ENCODE results near the gene RXYLT1. TPM values are rescaled to one million over a fixed set of nuclear protein-coding genes. Genes with fewer than 3 reads are reported as not detected.
"Not testable (repeated sequence)": the region's sequence is repeated elsewhere in the genome, so short reads cannot be mapped to it uniquely, and the experiment has no call there.

The RXYLT1 gene
- polyA plus RNA-seq, 1 donor (not counting 4 experiments of a cell fraction or from before 2014, with no cell fraction given): 17.0 TPM

DNA sequence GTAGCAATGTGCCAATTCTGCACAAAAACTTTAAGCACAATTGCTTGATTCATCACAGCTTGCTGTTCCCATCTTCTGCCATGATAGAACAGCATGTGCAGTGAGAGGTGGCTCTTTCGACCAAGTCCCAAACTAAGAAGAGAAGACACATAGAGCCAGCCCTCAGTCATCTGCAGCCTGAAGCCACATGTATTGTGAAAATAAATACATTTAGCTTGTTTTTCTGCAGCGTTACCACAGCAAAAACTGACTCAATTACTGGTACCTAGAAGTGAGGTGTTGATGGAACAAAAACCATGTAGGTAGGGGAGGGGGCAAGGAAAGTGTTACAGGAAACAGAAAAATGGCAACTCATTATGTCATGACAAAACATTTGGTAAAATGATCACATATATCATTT is 39.2 kb upstream of the RXYLT1 start:
- H3K36me3 ChIP-seq (ENCODE audit: control insufficient read depth in 2 of 2, extremely low read depth in 1 of 2, insufficient read depth in 2 of 2, low read length in 2 of 2); H3K9me3 ChIP-seq (ENCODE audit: control insufficient read depth, low read depth, low read length); DNase-seq (ENCODE audit: low read depth, low spot score); H3K4me2 ChIP-seq (ENCODE audit: control insufficient read depth, extremely low read depth, insufficient read depth, low read depth, low read length); H3K27ac ChIP-seq (ENCODE audit: control insufficient read depth, insufficient read depth, low read length); dilution Hi-C loops (cut with MboI; ENCODE audit: extremely low pct_ligation_motif_present, low sequenced_read_pairs); H3K9me1 ChIP-seq (ENCODE audit: control insufficient read depth, extremely low read depth, insufficient read depth, low read length); H3K27me3 ChIP-seq (ENCODE audit: control insufficient read depth, extremely low read depth, insufficient read depth, low read length); H3K9ac ChIP-seq (ENCODE audit: control insufficient read depth, extremely low read depth, insufficient read depth, low read length); FAIRE-seq; H3K4me1 ChIP-seq (ENCODE audit: control insufficient read depth, extremely low read depth, insufficient read depth, low read length); H3K4me3 ChIP-seq (ENCODE audit: control insufficient read depth in 2 of 3, extremely low read depth in 1 of 3, insufficient read depth in 2 of 3, low read depth in 1 of 3, low read length in 3 of 3); H4K20me1 ChIP-seq (ENCODE audit: control insufficient read depth, extremely low read depth, insufficient read depth, low read length); H2AFZ ChIP-seq (ENCODE audit: control insufficient read depth, low read length); H3K79me2 ChIP-seq (ENCODE audit: control insufficient read depth, insufficient read depth, low read length): not testable (repeated sequence)

DNA sequence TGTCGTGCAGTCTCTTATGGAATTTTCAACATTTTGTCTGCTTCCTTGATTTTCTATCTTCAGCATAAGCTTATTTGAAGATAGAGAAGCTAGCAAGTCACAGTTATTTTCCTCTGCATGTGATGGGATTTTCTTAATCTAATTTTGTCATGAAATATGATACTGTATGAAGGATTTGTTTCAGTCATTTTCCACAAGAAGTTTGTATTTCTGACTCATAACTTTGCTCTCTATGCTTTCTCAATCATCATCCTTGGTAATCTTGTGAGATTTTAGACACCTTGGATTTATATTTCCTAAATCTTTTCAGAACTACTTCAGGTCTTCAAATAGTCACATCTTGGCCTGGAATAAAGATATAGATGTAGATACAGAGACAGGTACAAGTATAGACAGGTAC is 38.3 kb upstream of the RXYLT1 start:
- H3K4me1 ChIP-seq (ENCODE audit: control insufficient read depth, extremely low read depth, insufficient read depth, low read length); H3K9me3 ChIP-seq (ENCODE audit: control insufficient read depth, low read depth, low read length); dilution Hi-C loops (cut with MboI; ENCODE audit: extremely low pct_ligation_motif_present, low sequenced_read_pairs); H3K4me2 ChIP-seq (ENCODE audit: control insufficient read depth, extremely low read depth, insufficient read depth, low read depth, low read length); H3K27ac ChIP-seq (ENCODE audit: control insufficient read depth, insufficient read depth, low read length); H2AFZ ChIP-seq (ENCODE audit: control insufficient read depth, low read length); H3K79me2 ChIP-seq (ENCODE audit: control insufficient read depth, insufficient read depth, low read length); H3K36me3 ChIP-seq (ENCODE audit: control insufficient read depth in 2 of 2, extremely low read depth in 1 of 2, insufficient read depth in 2 of 2, low read length in 2 of 2); DNase-seq (ENCODE audit: low read depth, low spot score); H4K20me1 ChIP-seq (ENCODE audit: control insufficient read depth, extremely low read depth, insufficient read depth, low read length); FAIRE-seq; H3K9ac ChIP-seq (ENCODE audit: control insufficient read depth, extremely low read depth, insufficient read depth, low read length); H3K4me3 ChIP-seq (ENCODE audit: control insufficient read depth in 2 of 3, extremely low read depth in 1 of 3, insufficient read depth in 2 of 3, low read depth in 1 of 3, low read length in 3 of 3); H3K27me3 ChIP-seq (ENCODE audit: control insufficient read depth, extremely low read depth, insufficient read depth, low read length); H3K9me1 ChIP-seq (ENCODE audit: control insufficient read depth, extremely low read depth, insufficient read depth, low read length): not testable (repeated sequence)

DNA sequence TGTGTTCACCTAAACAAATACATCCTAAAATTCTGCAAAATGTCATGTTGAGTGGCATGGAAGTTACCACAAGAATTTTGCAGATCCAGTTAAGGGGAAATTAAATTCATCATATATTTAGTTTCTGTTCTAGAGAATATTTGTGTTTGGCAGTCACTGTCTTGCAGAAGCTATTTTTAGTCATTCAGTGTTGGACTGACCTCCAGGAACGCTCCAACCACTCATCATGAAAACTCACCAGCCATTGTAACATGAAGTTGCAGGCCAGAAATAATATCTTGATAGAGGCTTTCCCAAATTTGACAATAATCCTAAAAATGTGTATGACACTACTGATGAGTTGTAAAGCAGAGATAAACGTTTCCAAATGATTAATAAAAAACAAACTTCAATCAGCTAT is 35.6 kb upstream of the RXYLT1 start:
- H2AFZ ChIP-seq (ENCODE audit: control insufficient read depth, low read length); H3K9me1 ChIP-seq (ENCODE audit: control insufficient read depth, extremely low read depth, insufficient read depth, low read length); H3K27ac ChIP-seq (ENCODE audit: control insufficient read depth, insufficient read depth, low read length); H3K4me1 ChIP-seq (ENCODE audit: control insufficient read depth, extremely low read depth, insufficient read depth, low read length); H3K9ac ChIP-seq (ENCODE audit: control insufficient read depth, extremely low read depth, insufficient read depth, low read length); H3K4me2 ChIP-seq (ENCODE audit: control insufficient read depth, extremely low read depth, insufficient read depth, low read depth, low read length); FAIRE-seq; dilution Hi-C loops (cut with MboI; ENCODE audit: extremely low pct_ligation_motif_present, low sequenced_read_pairs); H4K20me1 ChIP-seq (ENCODE audit: control insufficient read depth, extremely low read depth, insufficient read depth, low read length); DNase-seq (ENCODE audit: low read depth, low spot score); H3K36me3 ChIP-seq (ENCODE audit: control insufficient read depth in 2 of 2, extremely low read depth in 1 of 2, insufficient read depth in 2 of 2, low read length in 2 of 2); H3K27me3 ChIP-seq (ENCODE audit: control insufficient read depth, extremely low read depth, insufficient read depth, low read length); H3K79me2 ChIP-seq (ENCODE audit: control insufficient read depth, insufficient read depth, low read length); H3K4me3 ChIP-seq (ENCODE audit: control insufficient read depth in 2 of 3, extremely low read depth in 1 of 3, insufficient read depth in 2 of 3, low read depth in 1 of 3, low read length in 3 of 3); H3K9me3 ChIP-seq (ENCODE audit: control insufficient read depth, low read depth, low read length): not testable (repeated sequence)

DNA sequence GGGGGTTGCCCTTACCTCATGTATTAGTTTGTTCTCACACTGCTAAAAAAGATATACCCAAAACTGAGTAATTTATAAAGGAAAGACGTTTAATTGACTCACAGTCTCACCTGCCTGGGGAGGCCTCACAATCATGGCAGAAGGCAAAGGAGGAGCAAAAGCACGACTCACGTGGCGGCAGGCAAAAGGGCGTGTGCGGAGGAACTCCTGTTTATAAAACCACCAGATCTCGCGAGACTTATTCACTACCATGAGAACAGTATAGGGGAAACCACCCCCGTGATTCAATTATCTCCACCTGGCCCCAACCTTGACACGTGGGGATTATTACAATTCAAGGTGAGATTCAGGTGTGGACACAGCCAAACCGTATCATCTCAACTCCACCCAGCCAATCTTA is 33.2 kb upstream of the RXYLT1 start:
- DNase-seq (ENCODE audit: low read depth, low spot score); H3K4me3 ChIP-seq (ENCODE audit: control insufficient read depth in 2 of 3, extremely low read depth in 1 of 3, insufficient read depth in 2 of 3, low read depth in 1 of 3, low read length in 3 of 3); H3K9me3 ChIP-seq (ENCODE audit: control insufficient read depth, low read depth, low read length); H3K9me1 ChIP-seq (ENCODE audit: control insufficient read depth, extremely low read depth, insufficient read depth, low read length); H3K4me2 ChIP-seq (ENCODE audit: control insufficient read depth, extremely low read depth, insufficient read depth, low read depth, low read length); H3K36me3 ChIP-seq (ENCODE audit: control insufficient read depth in 2 of 2, extremely low read depth in 1 of 2, insufficient read depth in 2 of 2, low read length in 2 of 2); H3K79me2 ChIP-seq (ENCODE audit: control insufficient read depth, insufficient read depth, low read length); H4K20me1 ChIP-seq (ENCODE audit: control insufficient read depth, extremely low read depth, insufficient read depth, low read length); H3K27ac ChIP-seq (ENCODE audit: control insufficient read depth, insufficient read depth, low read length); H3K27me3 ChIP-seq (ENCODE audit: control insufficient read depth, extremely low read depth, insufficient read depth, low read length); H3K4me1 ChIP-seq (ENCODE audit: control insufficient read depth, extremely low read depth, insufficient read depth, low read length); dilution Hi-C loops (cut with MboI; ENCODE audit: extremely low pct_ligation_motif_present, low sequenced_read_pairs); FAIRE-seq; H2AFZ ChIP-seq (ENCODE audit: control insufficient read depth, low read length); H3K9ac ChIP-seq (ENCODE audit: control insufficient read depth, extremely low read depth, insufficient read depth, low read length): not testable (repeated sequence)

DNA sequence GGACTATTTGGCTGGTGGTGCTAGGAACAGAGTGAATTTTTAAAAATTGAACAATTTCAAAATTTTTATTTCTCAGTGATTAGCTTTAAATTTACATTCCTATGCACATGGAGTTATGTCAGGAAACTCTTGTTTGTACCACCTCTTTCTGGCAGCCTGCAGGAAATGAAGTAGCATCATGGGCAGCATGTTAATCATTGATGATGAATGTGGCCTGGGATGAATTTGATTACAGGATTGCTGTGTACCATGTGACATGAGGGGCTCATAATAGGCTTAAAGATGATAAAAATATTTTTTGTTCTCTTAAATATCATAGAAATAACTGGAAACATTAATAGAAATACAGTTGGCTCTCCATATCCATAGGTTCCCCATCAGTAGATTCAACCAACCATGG is 32.6 kb upstream of the RXYLT1 start:
- H3K4me1 ChIP-seq (ENCODE audit: control insufficient read depth, extremely low read depth, insufficient read depth, low read length); H4K20me1 ChIP-seq (ENCODE audit: control insufficient read depth, extremely low read depth, insufficient read depth, low read length); H3K9ac ChIP-seq (ENCODE audit: control insufficient read depth, extremely low read depth, insufficient read depth, low read length); H3K79me2 ChIP-seq (ENCODE audit: control insufficient read depth, insufficient read depth, low read length); H3K9me1 ChIP-seq (ENCODE audit: control insufficient read depth, extremely low read depth, insufficient read depth, low read length); H3K27me3 ChIP-seq (ENCODE audit: control insufficient read depth, extremely low read depth, insufficient read depth, low read length); H3K27ac ChIP-seq (ENCODE audit: control insufficient read depth, insufficient read depth, low read length); H2AFZ ChIP-seq (ENCODE audit: control insufficient read depth, low read length); H3K9me3 ChIP-seq (ENCODE audit: control insufficient read depth, low read depth, low read length); dilution Hi-C loops (cut with MboI; ENCODE audit: extremely low pct_ligation_motif_present, low sequenced_read_pairs); H3K36me3 ChIP-seq (ENCODE audit: control insufficient read depth in 2 of 2, extremely low read depth in 1 of 2, insufficient read depth in 2 of 2, low read length in 2 of 2); DNase-seq (ENCODE audit: low read depth, low spot score); H3K4me2 ChIP-seq (ENCODE audit: control insufficient read depth, extremely low read depth, insufficient read depth, low read depth, low read length); H3K4me3 ChIP-seq (ENCODE audit: control insufficient read depth in 2 of 3, extremely low read depth in 1 of 3, insufficient read depth in 2 of 3, low read depth in 1 of 3, low read length in 3 of 3): not testable (repeated sequence)
- peak; percentile 32 for FAIRE-seq

All from keratinocyte (primary cell).